Erythroblast (primary cell): ENCODE data around the gene CYSRT1.

ENCODE experiments used
- GATA1 ChIP-seq: IDR thresholded peaks from 2 replicates; pipeline ENCODE4 v1.6.1; 2011; ENCODE audit warnings: low read depth, mild to moderate bottlenecking, control low read depth, low read length, moderate library complexity
- POLR2A ChIP-seq: IDR thresholded peaks from 2 replicates; pipeline ENCODE4 v1.6.1; 2011; ENCODE audit warnings: mild to moderate bottlenecking, low read length

GRCh38 chr9:137217276-137218211 lies 7.4 kb upstream of the CYSRT1 start:
- TF ChIP-seq POLR2A (no peak), GATA1 (no peak)
